ENCODE results near the gene PLAAT1. TPM values are rescaled to one million over a fixed set of nuclear protein-coding genes. Genes with fewer than 3 reads are reported as not detected.

Gene PLAAT1
- total RNA-seq, 2 experiments from 2014 or later, result not detected

Other genes with a start within 250 kb of the PLAAT1 start
- not detected for gene ATP13A5, start 137.5 kb downstream of the PLAAT1 start, total RNA-seq

Measured in activated CD8-positive, alpha-beta memory T cell treated with anti-CD3 and anti-CD28 coated beads for 36 hours (primary cell).